HG02938 (cell line): ENCODE data around the gene C22orf39.
"Not testable (repeated sequence)": the region's sequence is repeated elsewhere in the genome, so short reads cannot be mapped to it uniquely, and the experiment has no call there.

ENCODE experiments used
- ATAC-seq: cut with Tn5 transposase; IDR thresholded peaks from one replicate; pipeline ENCODE4 v1.9.1; 2021; ENCODE audit warnings: mild to moderate bottlenecking, moderate library complexity; ENCODE audit not compliant: unreplicated experiment

Gene C22orf39

DNA sequence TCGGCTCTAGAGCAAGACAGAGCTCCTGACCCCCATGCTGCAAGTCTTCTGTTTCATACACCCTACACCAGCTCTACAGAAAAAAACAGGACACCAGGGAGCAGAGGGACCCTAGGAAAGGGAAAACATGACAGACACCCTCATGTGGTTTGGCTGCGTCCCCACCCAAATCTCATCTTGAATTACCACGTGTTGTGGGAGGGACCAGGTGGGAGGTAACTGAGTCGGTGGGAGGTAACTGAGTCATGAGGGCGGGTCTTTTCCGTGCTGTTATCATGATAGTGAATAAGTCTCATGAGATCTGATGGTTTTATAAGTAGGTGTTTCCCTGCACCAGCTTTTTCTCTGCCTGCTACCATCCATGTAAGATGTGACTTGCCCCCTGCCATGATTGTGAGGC lies 6.6 kb upstream of the C22orf39 start:
- no peak for ATAC-seq

DNA sequence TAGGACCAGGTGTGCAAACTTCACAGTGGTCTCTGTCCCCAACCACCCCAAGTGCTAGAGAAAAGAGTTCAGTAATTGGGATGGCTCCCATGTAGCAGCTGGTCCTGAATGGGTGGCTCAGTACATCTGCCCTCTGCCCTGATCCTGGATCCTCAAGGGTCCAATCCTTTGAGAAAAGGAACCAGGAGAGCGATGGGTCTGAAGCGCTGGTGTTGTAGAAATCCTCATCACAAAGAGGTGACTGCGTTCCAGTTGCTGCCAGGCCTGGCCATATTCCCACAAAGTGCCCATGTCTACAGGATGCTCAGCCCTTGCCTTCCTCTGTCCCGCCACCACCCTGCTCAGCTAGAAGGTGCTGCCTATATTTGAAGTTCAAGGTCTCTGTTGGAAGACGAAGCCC lies 6.2 kb upstream of the C22orf39 start:
- ATAC-seq, result no peak

DNA sequence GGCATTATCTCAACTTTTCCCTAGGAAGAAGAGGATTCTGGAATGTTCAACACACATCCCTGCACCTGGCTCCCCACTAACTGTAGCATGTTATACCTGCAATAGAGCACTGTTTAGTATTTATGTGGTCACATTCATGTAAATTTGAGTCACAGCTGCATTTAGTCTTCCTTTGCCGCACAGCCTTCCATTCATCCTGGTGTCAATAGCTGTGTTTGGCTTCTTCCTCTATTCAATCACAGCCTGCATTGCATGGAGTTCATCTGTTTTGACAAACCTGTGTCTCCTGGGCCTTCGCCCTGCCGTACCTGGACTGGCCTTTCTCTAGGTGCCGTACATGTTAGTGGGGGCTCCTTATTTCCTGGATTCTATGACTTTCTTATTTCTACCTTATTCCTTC lies 4.1 kb upstream of the C22orf39 start:
- no peak for ATAC-seq

DNA sequence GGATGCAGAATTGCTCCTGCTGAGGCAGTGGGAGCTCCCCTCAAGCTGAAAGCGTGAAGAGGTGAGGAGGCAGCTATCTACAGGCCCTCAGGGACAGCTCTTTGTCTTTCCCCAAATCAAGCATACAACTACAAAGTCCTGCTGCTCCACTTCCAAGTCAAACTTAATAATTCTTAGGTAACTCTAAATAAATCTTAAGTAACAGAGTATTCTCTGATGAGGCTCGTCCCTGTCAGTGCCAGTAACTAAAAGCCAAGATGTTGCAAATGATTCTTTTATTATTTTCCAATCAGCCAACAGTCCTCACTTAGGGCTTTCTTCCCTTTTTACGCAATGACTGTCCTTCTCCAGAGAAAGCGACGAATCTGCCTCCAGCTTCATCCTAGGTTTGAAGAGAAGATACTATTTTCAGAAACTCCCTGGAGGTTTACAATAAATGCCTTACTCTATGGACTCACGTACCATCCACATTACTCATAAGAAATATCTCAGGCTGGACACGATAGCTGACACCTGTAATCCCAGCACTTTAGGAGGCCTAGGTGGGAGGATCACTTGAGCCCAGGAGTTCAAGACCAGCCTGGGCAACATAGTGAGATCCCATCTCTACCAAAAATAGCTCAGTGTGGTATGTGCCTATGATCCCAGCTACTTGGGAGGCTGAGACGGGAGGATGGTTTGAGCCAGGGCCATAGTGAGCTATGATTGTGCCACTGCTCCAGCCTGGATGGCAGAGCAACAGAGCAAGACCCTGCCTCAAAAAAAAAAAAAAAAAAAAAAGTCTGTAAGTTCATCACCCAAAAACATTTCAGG lies 3.1 kb upstream of the C22orf39 start:
- ATAC-seq, result no peak

DNA sequence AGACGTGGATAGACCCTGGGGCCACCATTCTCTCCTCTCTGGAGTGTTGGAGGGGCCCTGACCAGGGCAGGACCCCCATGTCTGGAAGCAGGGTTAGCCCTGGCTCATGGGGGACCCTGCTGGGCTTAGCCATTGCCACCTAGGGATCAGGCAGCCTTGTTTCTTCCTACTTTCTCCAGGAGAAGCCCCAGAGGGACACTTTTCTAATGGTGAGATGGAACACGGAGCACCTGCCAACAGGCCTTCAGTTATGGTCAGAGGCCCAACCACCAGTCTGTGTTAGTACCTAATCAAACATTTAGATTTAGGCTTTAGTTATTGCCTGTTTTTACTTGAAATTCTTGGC lies 1.9 kb upstream of the C22orf39 start:
- ATAC-seq, result no peak

DNA sequence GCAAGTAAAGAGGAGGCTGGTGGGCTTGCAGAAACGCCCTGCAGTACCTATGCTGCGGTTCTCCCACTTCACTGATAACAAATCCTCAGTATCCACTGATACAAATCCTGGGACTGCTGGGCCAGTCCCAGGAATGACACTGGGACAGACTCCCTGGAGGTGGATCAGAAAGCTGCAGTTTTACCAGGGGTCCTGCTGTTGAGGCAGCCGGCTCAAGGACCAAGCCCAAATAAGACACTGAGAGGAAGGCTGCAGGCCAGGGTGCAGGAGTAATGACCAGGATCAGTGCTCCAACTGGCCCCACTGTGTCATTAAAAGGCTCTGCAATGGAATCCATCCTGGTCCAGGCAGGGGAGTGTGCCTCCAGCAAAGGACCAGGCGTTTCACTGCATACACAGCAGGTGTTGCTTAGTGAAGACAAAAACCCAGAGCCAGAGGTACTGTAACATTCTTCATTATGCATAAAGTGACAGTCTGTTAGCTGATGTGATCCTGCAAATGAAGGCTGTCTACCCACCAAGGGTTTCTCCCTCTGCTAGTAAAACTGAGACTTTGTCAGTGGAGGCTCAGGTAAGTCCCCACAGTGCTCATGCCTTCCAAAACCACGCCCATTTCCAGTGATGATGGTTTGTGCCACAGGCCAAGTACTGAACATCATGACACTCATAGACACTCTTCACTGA lies 1.4 kb upstream of the C22orf39 start:
- ATAC-seq, result no peak

DNA sequence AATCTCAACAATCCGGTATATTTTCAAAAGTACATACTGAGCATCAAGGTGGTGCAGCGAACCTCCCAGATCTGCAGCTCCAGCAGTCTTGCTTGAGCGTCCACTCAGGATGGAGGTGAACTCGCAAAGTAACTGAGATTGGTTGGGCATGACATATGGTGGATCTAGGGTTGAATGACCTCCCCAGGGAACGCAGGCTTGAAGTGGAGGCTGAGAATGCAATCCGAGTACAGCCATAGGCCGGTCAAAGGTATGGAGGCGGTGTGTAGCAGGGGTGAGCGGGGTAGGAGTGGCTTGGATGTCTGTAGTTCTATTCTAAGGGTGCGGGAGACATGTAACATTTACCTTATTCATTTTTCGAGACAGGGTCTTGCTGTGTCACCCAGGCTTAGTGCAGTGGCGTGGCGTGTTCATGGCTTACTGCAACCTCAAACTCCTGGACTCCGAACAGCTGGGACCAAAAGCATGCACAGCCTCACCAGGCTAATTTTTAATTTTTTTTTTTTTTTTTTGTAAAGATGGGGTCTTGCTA lies 631 bp upstream of the C22orf39 start:
- ATAC-seq, result peak; percentile 44

DNA sequence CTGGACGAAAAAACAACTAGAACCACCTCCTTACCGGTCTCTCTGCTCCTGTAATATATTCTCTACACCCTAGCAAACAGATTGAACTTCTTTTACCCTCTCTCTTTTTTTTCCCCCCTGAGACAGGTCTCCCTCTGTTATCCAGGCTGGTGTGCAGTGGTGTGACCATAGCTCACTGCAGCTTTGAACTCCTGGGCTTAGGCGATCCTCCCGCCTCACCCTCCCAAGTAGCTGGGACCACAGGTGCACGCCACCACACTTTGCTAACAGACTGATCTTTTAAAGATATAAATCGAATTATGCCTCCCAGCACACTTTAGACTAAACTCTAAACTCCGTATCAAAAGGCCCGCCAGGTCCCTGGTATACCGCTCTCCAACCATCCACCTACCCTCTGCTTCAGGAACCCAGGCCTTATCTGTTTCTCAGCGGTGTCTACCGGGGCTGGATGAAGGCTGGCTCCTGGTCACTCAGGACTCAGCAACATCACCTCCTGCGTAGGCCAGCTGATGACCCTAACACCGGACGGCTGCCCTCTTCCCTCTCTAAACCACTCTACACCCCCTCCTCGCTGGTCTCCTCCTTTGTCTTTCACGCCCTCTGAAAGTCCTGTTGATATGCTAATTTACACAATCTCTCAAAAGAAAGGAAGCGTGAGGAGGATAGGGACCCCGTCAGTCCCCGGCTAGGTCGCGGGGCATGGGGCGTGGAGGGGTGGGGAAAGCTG lies 745 bp downstream of the C22orf39 start:
- no peak for ATAC-seq

DNA sequence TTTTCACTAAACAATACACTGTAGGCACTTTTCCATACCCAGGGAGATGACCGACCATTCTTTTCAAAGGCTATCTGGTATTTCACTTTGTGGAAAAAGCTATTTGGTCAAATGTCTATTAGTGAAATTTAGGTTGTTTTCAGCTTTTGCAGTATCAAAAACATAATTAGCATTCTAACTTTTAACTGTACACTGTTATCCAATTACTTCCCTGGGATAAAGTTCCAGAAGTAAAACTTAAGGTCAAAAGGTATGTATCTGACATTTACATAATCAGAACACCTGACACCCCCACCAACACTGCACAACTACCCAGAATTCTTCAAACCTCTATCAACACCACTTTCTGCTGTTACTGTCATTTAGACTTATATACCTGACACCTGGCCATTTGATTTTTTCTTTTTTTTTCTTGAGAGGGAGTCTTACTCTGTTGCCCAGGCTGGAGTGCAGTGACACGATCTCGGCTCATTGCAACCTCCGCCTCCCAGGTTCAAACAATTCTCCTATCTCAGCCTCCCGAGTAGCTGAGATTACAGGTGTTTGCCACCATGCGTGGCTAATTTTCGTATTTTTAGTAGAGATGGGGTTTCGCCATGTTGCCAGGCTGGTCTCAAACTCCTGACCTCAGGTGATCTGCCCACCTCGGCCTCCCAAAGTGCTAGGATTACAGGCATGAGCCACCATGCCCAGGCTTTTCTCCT lies 2.1 kb downstream of the C22orf39 start:
- ATAC-seq, result not testable (repeated sequence)

DNA sequence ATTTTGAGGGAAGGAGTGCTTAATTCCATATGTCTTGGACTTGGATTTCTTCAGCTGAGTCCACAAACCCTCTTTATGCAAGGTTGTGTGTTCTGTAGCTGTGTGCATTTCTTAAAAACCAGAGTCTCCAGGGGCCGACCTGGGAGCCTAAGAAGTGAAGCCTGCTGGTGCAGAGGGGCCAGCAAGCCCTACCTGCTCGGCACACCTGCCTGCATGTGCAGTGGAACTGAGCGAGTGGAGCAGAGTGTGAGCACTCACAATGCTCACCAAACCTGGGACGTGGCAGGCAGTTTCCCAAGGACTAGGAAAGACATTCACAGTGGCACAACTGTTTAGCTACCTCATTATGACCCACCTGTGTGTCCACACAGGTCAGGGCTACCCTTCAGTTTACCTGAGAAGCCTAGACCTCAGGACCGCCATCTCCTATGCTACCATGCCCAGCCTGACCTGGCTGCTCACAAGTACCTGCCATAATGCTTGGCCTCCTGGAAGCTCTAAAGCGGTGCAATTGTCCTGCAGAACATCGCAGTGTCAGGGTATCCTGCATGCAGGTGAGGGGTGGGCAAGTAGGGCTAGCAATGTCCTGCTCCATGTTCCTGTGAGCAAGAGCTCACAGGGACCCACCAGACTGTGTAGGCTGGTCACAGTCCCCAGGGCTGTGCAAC lies 3.8 kb downstream of the C22orf39 start:
- no peak for ATAC-seq

DNA sequence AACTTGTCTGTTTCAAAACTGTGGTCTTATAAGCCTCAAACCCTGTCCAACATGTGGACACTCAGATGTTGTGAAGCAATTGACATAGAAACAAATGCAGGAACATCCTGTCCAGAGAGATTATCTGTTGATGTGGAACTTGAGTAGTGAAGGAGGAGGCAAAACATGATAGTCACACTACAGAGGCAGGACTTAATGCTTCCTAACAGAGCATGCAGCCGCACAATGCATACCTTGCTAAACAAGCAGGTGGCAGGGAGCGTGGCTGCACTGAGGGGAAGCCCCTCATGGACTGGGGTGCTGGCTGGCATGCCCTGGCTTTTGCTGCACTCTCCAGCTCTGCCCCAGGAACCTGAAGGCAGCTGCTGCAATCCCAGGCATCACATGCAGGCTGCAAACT lies 5.3 kb downstream of the C22orf39 start:
- no peak for ATAC-seq

DNA sequence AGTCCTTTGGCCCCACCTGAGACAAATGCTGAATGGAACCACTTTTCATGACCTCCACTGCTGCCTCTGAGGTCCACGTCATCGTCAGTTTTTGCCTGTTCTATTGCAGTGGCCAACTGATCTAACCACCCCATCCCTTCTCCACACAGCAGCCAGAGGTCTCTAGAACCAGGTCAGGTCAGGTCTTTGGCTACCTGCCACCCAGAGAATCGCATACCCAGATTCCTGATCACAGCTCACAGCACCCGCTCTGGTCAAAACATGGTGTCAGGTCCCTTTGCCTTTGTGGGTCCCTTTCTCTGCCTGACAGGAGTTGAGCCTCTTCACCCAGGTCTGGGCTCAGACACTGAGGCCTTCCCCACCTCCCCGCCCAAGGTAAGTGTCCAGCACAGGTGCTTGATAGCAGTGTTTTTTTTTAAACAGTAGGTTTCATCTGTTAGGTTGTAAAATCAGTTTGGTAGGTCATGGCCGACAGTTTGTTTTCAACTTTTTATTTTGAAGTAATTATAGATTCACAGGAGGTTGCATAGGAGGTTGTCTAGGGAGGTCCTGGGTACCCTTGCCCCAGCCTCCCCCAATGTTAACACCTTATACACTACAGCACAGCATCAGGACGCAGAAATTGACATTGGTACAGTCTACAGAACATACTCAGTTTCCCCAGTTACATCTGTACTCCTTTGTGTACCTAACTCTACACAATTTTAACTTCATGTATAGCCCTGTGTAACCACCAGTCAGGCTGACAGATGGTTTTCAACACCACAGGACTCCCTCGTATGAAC lies 6.9 kb downstream of the C22orf39 start:
- no peak for ATAC-seq

DNA sequence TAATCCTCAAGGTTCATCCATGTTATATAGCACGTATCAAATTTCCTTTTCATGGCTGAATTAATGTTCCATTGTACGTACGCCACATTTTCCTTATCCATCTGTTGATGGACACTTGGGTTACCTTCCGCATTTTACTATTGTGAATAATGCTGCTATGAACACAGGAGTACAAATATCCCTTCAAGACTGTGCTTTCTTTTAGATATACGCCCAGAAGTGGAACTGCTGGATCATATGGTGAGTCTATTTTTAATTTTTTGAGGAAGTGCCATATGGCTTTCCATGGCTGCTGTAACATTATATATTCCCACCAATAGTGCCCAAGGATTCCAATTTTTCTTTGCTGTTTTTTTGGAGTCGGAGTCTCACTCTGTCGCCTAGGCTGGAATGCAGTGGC lies 9.2 kb downstream of the C22orf39 start:
- ATAC-seq, result no peak

DNA sequence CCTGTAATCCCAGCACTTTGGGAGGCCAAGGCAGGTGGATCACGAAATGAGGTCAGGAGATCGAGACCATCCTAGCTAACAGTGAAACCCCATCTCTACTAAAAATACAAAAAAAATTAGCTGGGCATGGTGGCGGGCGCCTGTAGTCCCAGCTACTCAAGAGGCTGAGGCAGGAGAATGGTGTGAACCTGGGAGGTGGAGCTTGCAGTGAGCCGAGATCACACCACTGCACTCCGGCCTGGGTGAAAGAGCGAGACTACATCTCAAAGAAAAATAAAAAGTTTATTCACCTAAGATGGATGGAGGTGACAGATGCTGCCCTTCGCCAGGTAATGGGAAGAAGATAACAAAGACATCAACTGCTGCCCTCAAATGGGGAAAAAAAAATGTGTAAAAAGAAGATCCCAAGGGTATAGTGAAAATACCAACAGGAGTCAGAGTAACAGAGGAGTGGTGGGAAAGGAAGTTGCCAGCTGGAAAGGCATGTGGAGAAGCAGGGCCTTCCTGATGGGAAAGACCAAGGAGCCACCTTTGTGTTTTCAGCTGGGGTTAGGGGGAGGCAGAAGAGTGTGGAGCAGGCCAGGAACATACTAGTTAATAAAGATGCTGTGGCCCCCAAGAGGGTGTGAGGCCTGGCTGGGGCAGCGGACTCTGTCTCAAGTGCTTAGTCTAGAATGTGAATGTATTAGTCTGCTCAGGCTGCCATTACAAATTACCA lies 10.9 kb downstream of the C22orf39 start:
- ATAC-seq, result not testable (repeated sequence)

DNA sequence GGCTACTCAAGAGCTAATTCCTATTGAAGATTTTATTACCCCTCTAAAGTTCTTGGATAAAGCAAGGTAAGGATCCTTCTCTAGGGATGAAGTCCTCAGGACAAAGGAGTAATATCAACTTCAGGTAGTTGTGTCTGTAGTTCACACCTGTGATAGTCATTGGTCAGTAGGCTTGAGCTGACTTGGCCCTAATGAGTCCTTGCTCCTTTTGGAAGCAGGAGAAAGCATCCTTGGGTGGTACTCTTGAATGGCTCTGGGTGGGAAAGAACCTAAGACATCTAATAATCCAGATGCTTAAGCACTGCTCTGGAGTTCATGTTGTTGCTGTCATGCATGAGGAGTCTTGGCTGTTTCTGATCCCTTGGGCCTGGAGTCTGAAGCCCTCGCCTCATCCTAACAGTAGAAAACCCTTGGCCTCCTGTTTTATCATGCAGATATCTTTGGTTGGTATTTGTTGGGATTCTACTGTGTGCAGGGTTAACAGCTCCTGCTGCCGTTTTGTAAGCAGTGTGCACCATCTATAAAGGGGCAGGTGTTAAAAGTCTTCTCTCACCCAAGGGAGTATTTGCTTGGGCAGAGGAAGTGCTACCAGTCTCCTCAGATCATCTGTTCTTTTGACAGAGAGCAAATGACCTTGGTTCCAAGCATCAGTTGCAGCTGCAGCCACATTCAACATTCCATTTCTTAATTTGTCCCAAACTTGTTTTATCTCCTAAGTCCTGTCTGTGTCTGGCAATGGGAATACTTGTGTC lies 12.5 kb downstream of the C22orf39 start:
- ATAC-seq, result no peak

DNA sequence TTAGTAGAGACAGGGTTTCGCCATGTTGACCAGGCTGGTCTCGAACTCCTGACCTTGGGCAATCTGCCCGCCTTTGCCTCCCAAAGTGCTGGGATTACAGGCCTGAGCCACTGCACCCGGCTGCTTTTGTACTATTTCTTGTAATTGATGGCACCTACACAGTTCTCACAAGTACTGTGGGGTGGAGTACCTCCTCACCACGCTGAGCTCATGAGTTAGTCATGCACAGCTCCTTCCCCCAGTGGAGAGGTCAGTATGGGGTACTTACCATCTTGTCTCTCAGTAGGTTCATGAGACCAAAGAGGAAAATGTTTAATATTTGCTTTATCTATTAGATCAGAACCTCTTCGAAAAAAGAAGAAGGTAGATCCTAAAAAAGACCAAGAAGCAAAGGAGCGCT lies 13.1 kb downstream of the C22orf39 start:
- no peak for ATAC-seq

DNA sequence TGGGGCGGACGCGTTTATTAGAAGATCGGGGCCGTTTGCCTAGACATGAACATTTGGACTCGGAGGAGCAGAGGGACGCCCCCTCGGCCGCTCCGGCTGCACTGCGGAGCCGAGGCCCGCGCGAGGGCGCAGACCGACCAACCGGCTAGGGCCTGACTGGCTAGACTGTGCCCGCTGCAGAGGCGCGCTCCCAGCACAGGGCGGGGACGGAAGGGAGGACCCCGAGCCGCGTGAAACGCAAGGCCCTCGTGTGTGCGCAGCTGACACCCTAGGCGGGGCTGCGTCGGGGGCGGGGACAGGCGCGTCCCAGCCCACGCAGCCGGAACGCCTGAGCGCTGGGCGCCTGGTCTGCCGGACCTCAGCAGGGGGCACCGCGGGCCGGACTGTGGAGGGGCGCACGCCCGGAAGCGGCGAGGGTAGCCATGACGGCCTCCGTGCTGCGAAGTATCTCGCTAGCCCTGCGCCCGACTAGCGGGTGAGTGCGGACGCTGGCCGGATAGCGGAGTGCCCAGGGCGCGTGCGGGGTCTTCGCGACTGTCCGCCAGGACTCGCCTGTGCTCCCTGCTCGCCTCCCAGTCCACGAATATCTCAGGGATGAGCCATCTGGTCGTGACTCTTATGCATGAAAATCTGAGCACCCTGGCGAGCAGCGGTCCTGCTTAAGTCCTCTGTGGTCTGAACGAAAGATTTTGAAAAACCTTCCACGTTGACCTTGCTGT lies 15.2 kb downstream of the C22orf39 start, which contains the start of gene MRPL40:
Gene MRPL40 (plus strand): TSS at position 413 of the 719 bp plus-strand sequence. CDS start 10 bp downstream, at position 423.
- peak; percentile 59 for ATAC-seq
